GM23338 (cell line): ENCODE measurements around the gene TRIM25. TPM values are rescaled to one million over a fixed set of nuclear protein-coding genes. Genes with fewer than 3 reads are reported as not detected.

Experiments used
- ATAC-seq: fragments of 200-7000 bp; cut with Tn5 transposase; 3 replicates; pipeline ENCODE4 v1.9.1; 2020
- DNase-seq: peaks from one replicate; pipeline ENCODE4 v3.0.0-alpha.2; 2015; ENCODE audit warnings: low spot score
- H2AFZ ChIP-seq: fragments of 200-600 bp; sonication (generic); 2 replicates; pipeline ENCODE4 v1.8.0; 2016; ENCODE audit warnings: antibody characterized with exemption, mild to moderate bottlenecking, moderate library complexity
- H3F3A ChIP-seq: fragments of 200-600 bp; sonication (generic); replicated peaks from 2 replicates; pipeline ENCODE4 v1.8.0; 2017; ENCODE audit warnings: antibody characterized with exemption, mixed run types, low read depth
- H3K27ac ChIP-seq: fragments of 200-600 bp; sonication (generic); 2 replicates; pipeline ENCODE4 v1.6.1; 2016; ENCODE audit warnings: low read depth
- H3K27me3 ChIP-seq: fragments of 200-600 bp; sonication (generic); 2 replicates; pipeline ENCODE4 v1.8.0; 2016; ENCODE audit warnings: mild to moderate bottlenecking, mixed run types, moderate library complexity; ENCODE audit not compliant: insufficient read depth
- H3K36me3 ChIP-seq: fragments of 200-600 bp; sonication (generic); 2 replicates; pipeline ENCODE4 v1.8.0; 2016; ENCODE audit warnings: mild to moderate bottlenecking; ENCODE audit not compliant: insufficient read depth
- H3K4me1 ChIP-seq: fragments of 200-600 bp; sonication (generic); 2 replicates; pipeline ENCODE4 v1.8.0; 2016; ENCODE audit warnings: mild to moderate bottlenecking, moderate library complexity; ENCODE audit not compliant: insufficient read depth
- H3K4me2 ChIP-seq: fragments of 200-600 bp; sonication (generic); 2 replicates; pipeline ENCODE4 v1.7.1; 2017; ENCODE audit warnings: mixed run types
- H3K4me3 ChIP-seq: fragments of 200-600 bp; sonication (generic); 2 replicates; pipeline ENCODE4 v1.6.1; 2016; ENCODE audit warnings: mixed run types
- H3K79me2 ChIP-seq: fragments of 200-600 bp; sonication (generic); replicated peaks from 2 replicates; pipeline ENCODE4 v1.8.0; 2017; ENCODE audit warnings: mild to moderate bottlenecking; ENCODE audit not compliant: insufficient read depth
- H3K9me2 ChIP-seq: fragments of 200-600 bp; sonication (generic); 2 replicates; pipeline ENCODE4 v1.8.0; 2017; ENCODE audit not compliant: insufficient read depth
- H4K20me1 ChIP-seq: fragments of 200-600 bp; sonication (generic); replicated peaks from 2 replicates; pipeline ENCODE4 v1.8.0; 2017; ENCODE audit warnings: mild to moderate bottlenecking; ENCODE audit not compliant: insufficient read depth
- H3K27ac Mint-ChIP-seq: 2 replicates; pipeline ENCODE4 v1.8.0; 2020; ENCODE audit warnings: inconsistent platforms, mild to moderate bottlenecking, moderate library complexity, mixed read lengths
- H3K27me3 Mint-ChIP-seq: 3 replicates; pipeline ENCODE4 v1.8.0; 2022; ENCODE audit warnings: low read depth, mild to moderate bottlenecking, moderate library complexity, mixed read lengths, inconsistent platforms; ENCODE audit not compliant: insufficient read depth, poor library complexity
- H3K36me3 Mint-ChIP-seq: 3 replicates; pipeline ENCODE4 v1.8.0; 2021; ENCODE audit warnings: low read depth, mild to moderate bottlenecking, inconsistent platforms, moderate library complexity, mixed read lengths
- H3K4me1 Mint-ChIP-seq: 3 replicates; pipeline ENCODE4 v1.8.0; 2020; ENCODE audit warnings: mild to moderate bottlenecking, inconsistent platforms, mixed read lengths
- H3K4me3 Mint-ChIP-seq: 3 replicates; pipeline ENCODE4 v1.8.0; 2021; ENCODE audit warnings: moderate library complexity, mild to moderate bottlenecking, inconsistent platforms, mixed read lengths
- H3K9me3 Mint-ChIP-seq: 3 replicates; pipeline ENCODE4 v1.8.0; 2020; ENCODE audit warnings: moderate library complexity, mild to moderate bottlenecking, inconsistent platforms, mixed read lengths
- CREB1 ChIP-seq: fragments of 250-450 bp; sonication (Bioruptor Pico); IDR thresholded peaks from 2 replicates; pipeline ENCODE4 v1.5.0; 2020; ENCODE audit warnings: low read depth, mild to moderate bottlenecking, moderate library complexity
- EZH2 ChIP-seq: fragments of 200-600 bp; sonication (generic); IDR thresholded peaks from one replicate; pipeline ENCODE4 v1.8.0; 2017; ENCODE audit warnings: antibody characterized with exemption, mild to moderate bottlenecking, low read depth; ENCODE audit not compliant: unreplicated experiment
- EZH2phosphoT487 ChIP-seq: fragments of 200-600 bp; sonication (generic); IDR thresholded peaks from one replicate; pipeline ENCODE4 v1.8.1; 2018; ENCODE audit warnings: antibody characterized with exemption; ENCODE audit not compliant: unreplicated experiment
- JUNB ChIP-seq: IDR thresholded peaks from one replicate; pipeline ENCODE4 v1.6.1; 2016; ENCODE audit warnings: antibody characterized with exemption; ENCODE audit not compliant: unreplicated experiment
- NANOG ChIP-seq: IDR thresholded peaks from 2 replicates; pipeline ENCODE4 v1.6.1; 2016; ENCODE audit warnings: antibody characterized with exemption, borderline replicate concordance
- POLR2AphosphoS5 ChIP-seq: IDR thresholded peaks from 2 replicates; pipeline ENCODE4 v1.6.1; 2016; ENCODE audit warnings: antibody characterized with exemption, low read depth
- STAT1 ChIP-seq: IDR thresholded peaks from one replicate; pipeline ENCODE4 v1.6.1; 2016; ENCODE audit warnings: antibody characterized with exemption; ENCODE audit not compliant: unreplicated experiment
- ZNF114 ChIP-seq: fragments of 250-450 bp; sonication (Bioruptor Pico); IDR thresholded peaks from 2 replicates; pipeline ENCODE4 v1.5.0; 2020; ENCODE audit warnings: mild to moderate bottlenecking, moderate library complexity
- ZNF331 ChIP-seq: fragments of 250-450 bp; sonication (Bioruptor Pico); IDR thresholded peaks from 2 replicates; pipeline ENCODE4 v1.5.0; 2020; ENCODE audit warnings: low read depth, mild to moderate bottlenecking, moderate library complexity
- polyA plus RNA-seq: library from polyadenylated mRNA; unstranded; fragments of >200 nt; fragmentation: Nextera tagmentation; extraction: Ambion mirVana; gene quantifications from 2 replicates; pipeline ENCODE4 v1.2.1, GENCODE V29; 2016
- total RNA-seq: library from RNA; depleted of rRNA; stranded (reverse); fragments of >200 nt; shearing (Covaris generic); gene quantifications from 2 replicates; pipeline ENCODE4 v1.2.3, GENCODE V29; 2014
- TF ChIP-seq, protein P1 (sequence below), 2 experiments: fragments of 200-600 bp in 1 of 2; sonication (generic) in 1 of 2; conservative IDR thresholded peaks; 2 replicates each; pipeline versions ENCODE4 v1.5.1 to v1.6.1; 2016 to 2017; ENCODE audit warnings: antibody characterized with exemption in 2 of 2, low read depth in 2 of 2, mild to moderate bottlenecking in 2 of 2, moderate library complexity in 1 of 2
- TF ChIP-seq, protein P2 (sequence below): IDR thresholded peaks from one replicate; pipeline ENCODE4 v1.6.1; 2018; ENCODE audit warnings: antibody characterized with exemption; ENCODE audit not compliant: unreplicated experiment
- TF ChIP-seq, protein P3 (sequence below): IDR thresholded peaks from 2 replicates; pipeline ENCODE4 v1.6.1; 2016; ENCODE audit warnings: antibody characterized with exemption
- TF ChIP-seq, protein P4 (sequence below): fragments of 250-450 bp; sonication (Bioruptor Pico); IDR thresholded peaks from 2 replicates; pipeline ENCODE4 v1.5.0; 2020; ENCODE audit warnings: mild to moderate bottlenecking, moderate library complexity

The TRIM25 gene
- total and polyA plus RNA-seq, 2 experiments from 2014 or later = 19.6 to 36.2 TPM

DNA sequence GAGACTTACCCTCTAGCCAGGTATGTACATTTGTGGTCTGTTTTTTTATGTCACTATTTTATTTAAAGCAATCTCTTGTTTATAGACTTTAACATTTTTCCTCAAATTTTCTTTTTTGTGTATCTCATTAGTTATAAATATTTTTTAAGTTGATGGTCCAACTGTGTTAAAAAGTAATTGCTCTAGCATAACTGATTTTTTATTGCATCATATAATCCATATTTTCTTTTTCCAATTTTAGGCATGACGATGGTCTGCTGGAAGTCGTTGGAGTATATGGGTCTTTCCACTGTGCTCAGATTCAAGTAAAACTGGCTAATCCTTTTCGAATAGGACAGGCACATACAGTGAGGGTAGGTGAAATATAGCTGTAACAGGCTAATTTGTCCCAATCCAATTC is 52.0 kb downstream of the TRIM25 start:
- DNase-seq = no peak
- TF ChIP-seq, protein P1, sequence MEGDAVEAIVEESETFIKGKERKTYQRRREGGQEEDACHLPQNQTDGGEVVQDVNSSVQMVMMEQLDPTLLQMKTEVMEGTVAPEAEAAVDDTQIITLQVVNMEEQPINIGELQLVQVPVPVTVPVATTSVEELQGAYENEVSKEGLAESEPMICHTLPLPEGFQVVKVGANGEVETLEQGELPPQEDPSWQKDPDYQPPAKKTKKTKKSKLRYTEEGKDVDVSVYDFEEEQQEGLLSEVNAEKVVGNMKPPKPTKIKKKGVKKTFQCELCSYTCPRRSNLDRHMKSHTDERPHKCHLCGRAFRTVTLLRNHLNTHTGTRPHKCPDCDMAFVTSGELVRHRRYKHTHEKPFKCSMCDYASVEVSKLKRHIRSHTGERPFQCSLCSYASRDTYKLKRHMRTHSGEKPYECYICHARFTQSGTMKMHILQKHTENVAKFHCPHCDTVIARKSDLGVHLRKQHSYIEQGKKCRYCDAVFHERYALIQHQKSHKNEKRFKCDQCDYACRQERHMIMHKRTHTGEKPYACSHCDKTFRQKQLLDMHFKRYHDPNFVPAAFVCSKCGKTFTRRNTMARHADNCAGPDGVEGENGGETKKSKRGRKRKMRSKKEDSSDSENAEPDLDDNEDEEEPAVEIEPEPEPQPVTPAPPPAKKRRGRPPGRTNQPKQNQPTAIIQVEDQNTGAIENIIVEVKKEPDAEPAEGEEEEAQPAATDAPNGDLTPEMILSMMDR (conservative IDR thresholded peaks at IDR 0.05; ENCODE audit: low read depth in 2 of 2) = no peak
- TF ChIP-seq, protein P2, sequence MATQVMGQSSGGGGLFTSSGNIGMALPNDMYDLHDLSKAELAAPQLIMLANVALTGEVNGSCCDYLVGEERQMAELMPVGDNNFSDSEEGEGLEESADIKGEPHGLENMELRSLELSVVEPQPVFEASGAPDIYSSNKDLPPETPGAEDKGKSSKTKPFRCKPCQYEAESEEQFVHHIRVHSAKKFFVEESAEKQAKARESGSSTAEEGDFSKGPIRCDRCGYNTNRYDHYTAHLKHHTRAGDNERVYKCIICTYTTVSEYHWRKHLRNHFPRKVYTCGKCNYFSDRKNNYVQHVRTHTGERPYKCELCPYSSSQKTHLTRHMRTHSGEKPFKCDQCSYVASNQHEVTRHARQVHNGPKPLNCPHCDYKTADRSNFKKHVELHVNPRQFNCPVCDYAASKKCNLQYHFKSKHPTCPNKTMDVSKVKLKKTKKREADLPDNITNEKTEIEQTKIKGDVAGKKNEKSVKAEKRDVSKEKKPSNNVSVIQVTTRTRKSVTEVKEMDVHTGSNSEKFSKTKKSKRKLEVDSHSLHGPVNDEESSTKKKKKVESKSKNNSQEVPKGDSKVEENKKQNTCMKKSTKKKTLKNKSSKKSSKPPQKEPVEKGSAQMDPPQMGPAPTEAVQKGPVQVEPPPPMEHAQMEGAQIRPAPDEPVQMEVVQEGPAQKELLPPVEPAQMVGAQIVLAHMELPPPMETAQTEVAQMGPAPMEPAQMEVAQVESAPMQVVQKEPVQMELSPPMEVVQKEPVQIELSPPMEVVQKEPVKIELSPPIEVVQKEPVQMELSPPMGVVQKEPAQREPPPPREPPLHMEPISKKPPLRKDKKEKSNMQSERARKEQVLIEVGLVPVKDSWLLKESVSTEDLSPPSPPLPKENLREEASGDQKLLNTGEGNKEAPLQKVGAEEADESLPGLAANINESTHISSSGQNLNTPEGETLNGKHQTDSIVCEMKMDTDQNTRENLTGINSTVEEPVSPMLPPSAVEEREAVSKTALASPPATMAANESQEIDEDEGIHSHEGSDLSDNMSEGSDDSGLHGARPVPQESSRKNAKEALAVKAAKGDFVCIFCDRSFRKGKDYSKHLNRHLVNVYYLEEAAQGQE = no peak
- no peak for TF ChIP-seq STAT1
- TF ChIP-seq EZH2 = no peak
- no peak for TF ChIP-seq ZNF331
- no peak for TF ChIP-seq POLR2AphosphoS5
- no peak for TF ChIP-seq ZNF114 (CRISPR knock-in tag)
- TF ChIP-seq CREB1 (CRISPR knock-in tag) = no peak
- TF ChIP-seq NANOG = no peak
- TF ChIP-seq, protein P3, sequence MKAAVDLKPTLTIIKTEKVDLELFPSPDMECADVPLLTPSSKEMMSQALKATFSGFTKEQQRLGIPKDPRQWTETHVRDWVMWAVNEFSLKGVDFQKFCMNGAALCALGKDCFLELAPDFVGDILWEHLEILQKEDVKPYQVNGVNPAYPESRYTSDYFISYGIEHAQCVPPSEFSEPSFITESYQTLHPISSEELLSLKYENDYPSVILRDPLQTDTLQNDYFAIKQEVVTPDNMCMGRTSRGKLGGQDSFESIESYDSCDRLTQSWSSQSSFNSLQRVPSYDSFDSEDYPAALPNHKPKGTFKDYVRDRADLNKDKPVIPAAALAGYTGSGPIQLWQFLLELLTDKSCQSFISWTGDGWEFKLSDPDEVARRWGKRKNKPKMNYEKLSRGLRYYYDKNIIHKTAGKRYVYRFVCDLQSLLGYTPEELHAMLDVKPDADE = no peak
- TF ChIP-seq JUNB = no peak
- no peak for TF ChIP-seq EZH2phosphoT487
- TF ChIP-seq, protein P4, sequence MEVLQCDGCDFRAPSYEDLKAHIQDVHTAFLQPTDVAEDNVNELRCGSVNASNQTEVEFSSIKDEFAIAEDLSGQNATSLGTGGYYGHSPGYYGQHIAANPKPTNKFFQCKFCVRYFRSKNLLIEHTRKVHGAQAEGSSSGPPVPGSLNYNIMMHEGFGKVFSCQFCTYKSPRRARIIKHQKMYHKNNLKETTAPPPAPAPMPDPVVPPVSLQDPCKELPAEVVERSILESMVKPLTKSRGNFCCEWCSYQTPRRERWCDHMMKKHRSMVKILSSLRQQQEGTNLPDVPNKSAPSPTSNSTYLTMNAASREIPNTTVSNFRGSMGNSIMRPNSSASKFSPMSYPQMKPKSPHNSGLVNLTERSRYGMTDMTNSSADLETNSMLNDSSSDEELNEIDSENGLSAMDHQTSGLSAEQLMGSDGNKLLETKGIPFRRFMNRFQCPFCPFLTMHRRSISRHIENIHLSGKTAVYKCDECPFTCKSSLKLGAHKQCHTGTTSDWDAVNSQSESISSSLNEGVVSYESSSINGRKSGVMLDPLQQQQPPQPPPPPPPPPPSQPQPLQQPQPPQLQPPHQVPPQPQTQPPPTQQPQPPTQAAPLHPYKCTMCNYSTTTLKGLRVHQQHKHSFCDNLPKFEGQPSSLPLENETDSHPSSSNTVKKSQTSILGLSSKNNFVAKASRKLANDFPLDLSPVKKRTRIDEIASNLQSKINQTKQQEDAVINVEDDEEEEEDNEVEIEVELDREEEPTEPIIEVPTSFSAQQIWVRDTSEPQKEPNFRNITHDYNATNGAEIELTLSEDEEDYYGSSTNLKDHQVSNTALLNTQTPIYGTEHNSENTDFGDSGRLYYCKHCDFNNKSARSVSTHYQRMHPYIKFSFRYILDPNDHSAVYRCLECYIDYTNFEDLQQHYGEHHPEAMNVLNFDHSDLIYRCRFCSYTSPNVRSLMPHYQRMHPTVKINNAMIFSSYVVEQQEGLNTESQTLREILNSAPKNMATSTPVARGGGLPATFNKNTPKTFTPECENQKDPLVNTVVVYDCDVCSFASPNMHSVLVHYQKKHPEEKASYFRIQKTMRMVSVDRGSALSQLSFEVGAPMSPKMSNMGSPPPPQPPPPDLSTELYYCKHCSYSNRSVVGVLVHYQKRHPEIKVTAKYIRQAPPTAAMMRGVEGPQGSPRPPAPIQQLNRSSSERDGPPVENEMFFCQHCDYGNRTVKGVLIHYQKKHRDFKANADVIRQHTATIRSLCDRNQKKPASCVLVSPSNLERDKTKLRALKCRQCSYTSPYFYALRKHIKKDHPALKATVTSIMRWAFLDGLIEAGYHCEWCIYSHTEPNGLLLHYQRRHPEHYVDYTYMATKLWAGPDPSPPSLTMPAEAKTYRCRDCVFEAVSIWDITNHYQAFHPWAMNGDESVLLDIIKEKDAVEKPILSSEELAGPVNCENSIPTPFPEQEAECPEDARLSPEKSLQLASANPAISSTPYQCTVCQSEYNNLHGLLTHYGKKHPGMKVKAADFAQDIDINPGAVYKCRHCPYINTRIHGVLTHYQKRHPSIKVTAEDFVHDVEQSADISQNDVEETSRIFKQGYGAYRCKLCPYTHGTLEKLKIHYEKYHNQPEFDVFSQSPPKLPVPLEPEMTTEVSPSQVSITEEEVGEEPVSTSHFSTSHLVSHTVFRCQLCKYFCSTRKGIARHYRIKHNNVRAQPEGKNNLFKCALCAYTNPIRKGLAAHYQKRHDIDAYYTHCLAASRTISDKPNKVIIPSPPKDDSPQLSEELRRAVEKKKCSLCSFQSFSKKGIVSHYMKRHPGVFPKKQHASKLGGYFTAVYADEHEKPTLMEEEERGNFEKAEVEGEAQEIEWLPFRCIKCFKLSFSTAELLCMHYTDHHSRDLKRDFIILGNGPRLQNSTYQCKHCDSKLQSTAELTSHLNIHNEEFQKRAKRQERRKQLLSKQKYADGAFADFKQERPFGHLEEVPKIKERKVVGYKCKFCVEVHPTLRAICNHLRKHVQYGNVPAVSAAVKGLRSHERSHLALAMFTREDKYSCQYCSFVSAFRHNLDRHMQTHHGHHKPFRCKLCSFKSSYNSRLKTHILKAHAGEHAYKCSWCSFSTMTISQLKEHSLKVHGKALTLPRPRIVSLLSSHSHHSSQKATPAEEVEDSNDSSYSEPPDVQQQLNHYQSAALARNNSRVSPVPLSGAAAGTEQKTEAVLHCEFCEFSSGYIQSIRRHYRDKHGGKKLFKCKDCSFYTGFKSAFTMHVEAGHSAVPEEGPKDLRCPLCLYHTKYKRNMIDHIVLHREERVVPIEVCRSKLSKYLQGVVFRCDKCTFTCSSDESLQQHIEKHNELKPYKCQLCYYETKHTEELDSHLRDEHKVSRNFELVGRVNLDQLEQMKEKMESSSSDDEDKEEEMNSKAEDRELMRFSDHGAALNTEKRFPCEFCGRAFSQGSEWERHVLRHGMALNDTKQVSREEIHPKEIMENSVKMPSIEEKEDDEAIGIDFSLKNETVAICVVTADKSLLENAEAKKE (CRISPR knock-in tag) = no peak
- Histone ChIP-seq H3K4me1 (no peaks in the 10 kb centered on the region), H3K36me3 (no peaks in the 10 kb centered on the region), H4K20me1 (no peaks in the 10 kb centered on the region), H3K4me2 (no peak overlapping the region), H3K27ac (no peak overlapping the region), H3K79me2 (no peaks in the 10 kb centered on the region), H2AFZ (no peak overlapping the region), H3K4me3 (no peak overlapping the region), H3F3A (no peaks in the 10 kb centered on the region), H3K9me2 (no peaks in the 10 kb centered on the region), H3K27me3 (no peaks in the 10 kb centered on the region)
- Mint-ChIP-seq H3K9me3 (no peaks in the 10 kb centered on the region), H3K4me3 (no peak overlapping the region), H3K27ac (no peak overlapping the region), H3K4me1 (peaks cover 8% of the 10 kb centered on the region), H3K36me3 (peaks cover 6% of the 10 kb centered on the region; the same call in 1 of the 3 replicates), H3K27me3 (no peaks in the 10 kb centered on the region)
- no peak for ATAC-seq
